OCI-LY7 (cell line): ENCODE results near the gene ASB11.

Experiments
- CTCF ChIP-seq: fragments of 200-600 bp; sonication (generic); conservative IDR thresholded peaks from 2 replicates; pipeline ENCODE4 v1.5.1; 2014; ENCODE audit warnings: mild to moderate bottlenecking, antibody characterized with exemption, low read length, moderate library complexity, mixed read lengths
- EZH2phosphoT487 ChIP-seq: fragments of 200-600 bp; sonication (generic); IDR thresholded peaks from 2 replicates; pipeline ENCODE4 v1.6.1; 2018; ENCODE audit warnings: low read depth, borderline replicate concordance, mild to moderate bottlenecking, mixed run types, antibody characterized with exemption, low read length, moderate library complexity, mixed read lengths

GRCh38 chrX:15359701-15360100, 44.3 kb upstream of the ASB11 start:
- TF ChIP-seq CTCF (no peak), EZH2phosphoT487 (no peak)
